HEK293T (cell line): ENCODE data around the gene HNRNPF.

Experiments
- CTCF ChIA-PET: fragments of 350-600 bp; formaldehyde crosslinking; extraction: SDS; loops from one replicate; lab custom pipeline; 2021; ENCODE audit warnings: antibody characterized with exemption, inconsistent platforms; lab: Yijun Ruan, JAX
- POLR2A ChIA-PET: fragments of 350-600 bp; formaldehyde crosslinking; extraction: SDS; loops from one replicate; lab custom pipeline; 2020; ENCODE audit warnings: antibody characterized with exemption, inconsistent platforms; lab: Yijun Ruan, JAX
- DNase-seq: peaks from one replicate; pipeline ENCODE4 v3.0.0; 2012; ENCODE audit warnings: mixed read lengths; ENCODE audit errors: extremely low spot score
- ARNT ChIP-seq: fragments of 450-650 bp; IDR thresholded peaks from 2 replicates; pipeline ENCODE4 v1.6.1; 2017; ENCODE audit warnings: mild to moderate bottlenecking
- BHLHE40 ChIP-seq: fragments of 450-650 bp; IDR thresholded peaks from 2 replicates; pipeline ENCODE4 v1.6.1; 2016; ENCODE audit warnings: mild to moderate bottlenecking, moderate library complexity, borderline replicate concordance
- CTBP1 ChIP-seq: fragments of 450-650 bp; IDR thresholded peaks from 2 replicates; pipeline ENCODE4 v1.6.1; 2016; ENCODE audit warnings: borderline replicate concordance
- ELF4 ChIP-seq: fragments of 450-650 bp; IDR thresholded peaks from 2 replicates; pipeline ENCODE4 v1.6.1; 2017; ENCODE audit warnings: antibody characterized with exemption
- FOXA1 ChIP-seq: fragments of 450-650 bp; IDR thresholded peaks from 2 replicates; pipeline ENCODE4 v1.6.1; 2016; ENCODE audit warnings: mild to moderate bottlenecking
- FOXK2 ChIP-seq: fragments of 450-650 bp; IDR thresholded peaks from 2 replicates; pipeline ENCODE4 v1.6.1; 2016; ENCODE audit warnings: mild to moderate bottlenecking
- FOXM1 ChIP-seq: fragments of 450-650 bp; IDR thresholded peaks from 2 replicates; pipeline ENCODE4 v1.6.1; 2017; ENCODE audit warnings: mild to moderate bottlenecking, borderline replicate concordance
- HDGF ChIP-seq: fragments of 450-650 bp; IDR thresholded peaks from 2 replicates; pipeline ENCODE4 v1.6.1; 2017; ENCODE audit warnings: antibody characterized with exemption, borderline replicate concordance
- L3MBTL2 ChIP-seq: fragments of 450-650 bp; conservative IDR thresholded peaks from 2 replicates; pipeline ENCODE4 v1.6.1; 2016; ENCODE audit warnings: mild to moderate bottlenecking
- LEF1 ChIP-seq: fragments of 450-650 bp; IDR thresholded peaks from 2 replicates; pipeline ENCODE4 v1.6.1; 2017; ENCODE audit warnings: mild to moderate bottlenecking, borderline replicate concordance
- NFRKB ChIP-seq: fragments of 450-650 bp; IDR thresholded peaks from 2 replicates; pipeline ENCODE4 v1.6.1; 2016; ENCODE audit warnings: mild to moderate bottlenecking, moderate library complexity
- SP1 ChIP-seq: fragments of 450-650 bp; IDR thresholded peaks from 2 replicates; pipeline ENCODE4 v1.6.1; 2017
- SUZ12 ChIP-seq: fragments of 450-650 bp; IDR thresholded peaks from 2 replicates; pipeline ENCODE4 v1.6.1; 2016; ENCODE audit warnings: mild to moderate bottlenecking
- TARDBP ChIP-seq: fragments of 450-650 bp; IDR thresholded peaks from 2 replicates; pipeline ENCODE4 v1.6.1; 2016
- ZNF384 ChIP-seq: fragments of 450-650 bp; IDR thresholded peaks from 2 replicates; pipeline ENCODE4 v1.6.1; 2016
- TF ChIP-seq, protein P1 (sequence below): fragments of 450-650 bp; IDR thresholded peaks from 2 replicates; pipeline ENCODE4 v1.6.1; 2016

HNRNPF gene

DNA sequence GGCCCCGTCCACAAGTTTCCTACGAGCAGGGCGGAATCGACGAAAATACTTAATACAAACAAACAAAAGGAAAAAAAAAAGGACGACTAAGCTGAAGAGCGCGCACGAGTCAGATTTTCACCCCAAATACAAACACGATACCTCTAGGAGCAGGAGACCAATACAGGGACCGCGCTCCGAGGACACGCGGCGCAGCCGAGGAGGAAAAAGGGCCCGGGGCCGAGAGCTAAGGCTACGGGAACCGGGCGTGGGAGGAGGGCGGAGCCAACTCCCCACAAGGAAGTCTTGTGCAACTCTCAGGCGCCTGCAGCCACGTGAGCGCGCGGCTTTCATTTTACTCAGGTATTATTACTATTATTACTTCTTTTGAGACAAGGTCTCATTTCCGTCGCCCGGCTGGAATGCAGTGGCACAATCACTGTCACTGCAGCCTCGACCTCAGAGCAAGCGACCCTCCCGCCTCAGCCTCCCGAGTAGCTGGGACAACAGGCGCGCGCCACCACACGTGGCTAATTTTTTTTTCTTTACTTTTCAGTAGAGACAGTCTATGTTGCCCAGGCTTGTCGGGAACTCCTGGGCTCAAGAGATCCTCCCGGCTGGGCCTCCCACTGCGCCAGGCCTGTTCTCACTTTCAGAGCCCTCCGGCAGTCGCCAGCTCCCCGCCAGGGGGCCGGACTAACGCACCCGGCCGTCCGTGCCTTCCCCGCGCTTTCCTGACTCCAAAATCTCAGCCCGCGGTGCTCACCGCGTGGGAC is 1.2 kb downstream of the HNRNPF start:
- ChIA-PET CTCF (interaction anchor here (0.6 kb wide), 1 partner anchor 12 kb away, joined by 7 read pairs; no protein-coding TSS in a partner anchor), POLR2A (interaction anchor here (0.7 to 5.1 kb wide), 7 partner anchors 10 to 29 kb away, joined by 3 to 37 read pairs (median 4); partner anchors contain the start of gene ZNF487)
- DNase-seq = peak; percentile 70
- TF ChIP-seq ELF4 = 0 out of 2 replicates have a peak, but pooled peaks have one; percentile 32
- no peak for TF ChIP-seq NFRKB
- no peak for TF ChIP-seq ARNT
- peak; percentile 76 for TF ChIP-seq L3MBTL2

DNA sequence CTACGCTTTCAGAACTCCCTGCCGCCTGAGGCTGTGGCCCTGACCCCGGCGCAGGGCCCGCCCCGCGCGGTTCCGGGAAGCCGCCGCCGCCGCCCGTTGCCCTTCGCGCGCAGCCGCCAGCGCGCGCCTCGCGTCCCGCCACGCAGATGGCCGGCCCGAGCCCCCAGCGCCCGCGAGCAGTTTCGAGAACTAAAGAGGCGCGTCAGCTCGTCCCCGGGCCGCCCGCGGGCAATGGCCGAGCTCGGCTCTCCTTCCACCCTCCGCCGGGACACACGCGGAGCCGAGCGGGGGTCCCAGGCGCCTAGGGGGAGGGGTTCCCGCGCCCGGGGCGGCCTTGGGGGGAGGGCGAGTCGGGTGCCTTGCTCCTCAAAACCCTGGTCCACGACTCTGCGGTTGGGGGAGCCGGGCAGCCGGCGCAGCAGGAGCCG is 1.8 kb downstream of the HNRNPF start:
- ChIA-PET POLR2A (interaction anchor here (0.7 to 5.1 kb wide), 6 partner anchors 9 to 29 kb away, joined by 3 to 37 read pairs (median 5); partner anchors contain the start of gene ZNF487), CTCF (no interaction called here)
- peak; percentile 28 for DNase-seq
- TF ChIP-seq NFRKB (no peak), FOXA1 (no peak), ZNF384 (no peak), SUZ12 (no peak), ELF4 (no peak), FOXK2 (no peak), CTBP1 (no peak), HDGF (no peak), BHLHE40 (no peak), FOXM1 (no peak), LEF1 (no peak), TARDBP (no peak), ARNT (no peak), L3MBTL2 (no peak), SP1 (no peak)
- TF ChIP-seq, protein P1, sequence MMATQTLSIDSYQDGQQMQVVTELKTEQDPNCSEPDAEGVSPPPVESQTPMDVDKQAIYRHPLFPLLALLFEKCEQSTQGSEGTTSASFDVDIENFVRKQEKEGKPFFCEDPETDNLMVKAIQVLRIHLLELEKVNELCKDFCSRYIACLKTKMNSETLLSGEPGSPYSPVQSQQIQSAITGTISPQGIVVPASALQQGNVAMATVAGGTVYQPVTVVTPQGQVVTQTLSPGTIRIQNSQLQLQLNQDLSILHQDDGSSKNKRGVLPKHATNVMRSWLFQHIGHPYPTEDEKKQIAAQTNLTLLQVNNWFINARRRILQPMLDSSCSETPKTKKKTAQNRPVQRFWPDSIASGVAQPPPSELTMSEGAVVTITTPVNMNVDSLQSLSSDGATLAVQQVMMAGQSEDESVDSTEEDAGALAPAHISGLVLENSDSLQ = no peak

DNA sequence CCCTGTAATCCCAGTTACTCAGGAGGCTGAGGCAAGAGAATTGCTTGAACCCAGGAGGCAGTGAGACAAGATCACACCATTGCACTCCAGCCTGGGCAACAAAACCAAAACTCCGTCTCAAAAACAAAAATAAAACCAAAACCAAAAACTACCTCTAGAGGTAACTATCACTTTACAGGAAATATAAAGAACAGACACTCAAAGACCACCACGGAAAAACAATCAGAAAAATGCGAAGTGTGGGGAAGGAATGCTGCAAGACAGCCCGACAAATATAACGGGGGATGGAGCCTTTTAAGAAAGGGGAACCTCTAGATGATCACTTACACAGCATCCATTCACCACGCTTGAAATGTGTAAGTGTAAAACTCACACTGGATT is 4.3 kb downstream of the HNRNPF start:
- DNase-seq = no peak
- ChIA-PET CTCF (no interaction called here), POLR2A (no interaction called here)
- TF ChIP-seq ARNT = no peak
- TF ChIP-seq NFRKB = no peak
- TF ChIP-seq FOXK2 = no peak
- no peak for TF ChIP-seq FOXM1
- no peak for TF ChIP-seq CTBP1
- TF ChIP-seq, protein P1 = no peak
- TF ChIP-seq TARDBP = no peak
- no peak for TF ChIP-seq BHLHE40
- no peak for TF ChIP-seq SP1
- no peak for TF ChIP-seq ELF4
- TF ChIP-seq HDGF = no peak
- no peak for TF ChIP-seq FOXA1

DNA sequence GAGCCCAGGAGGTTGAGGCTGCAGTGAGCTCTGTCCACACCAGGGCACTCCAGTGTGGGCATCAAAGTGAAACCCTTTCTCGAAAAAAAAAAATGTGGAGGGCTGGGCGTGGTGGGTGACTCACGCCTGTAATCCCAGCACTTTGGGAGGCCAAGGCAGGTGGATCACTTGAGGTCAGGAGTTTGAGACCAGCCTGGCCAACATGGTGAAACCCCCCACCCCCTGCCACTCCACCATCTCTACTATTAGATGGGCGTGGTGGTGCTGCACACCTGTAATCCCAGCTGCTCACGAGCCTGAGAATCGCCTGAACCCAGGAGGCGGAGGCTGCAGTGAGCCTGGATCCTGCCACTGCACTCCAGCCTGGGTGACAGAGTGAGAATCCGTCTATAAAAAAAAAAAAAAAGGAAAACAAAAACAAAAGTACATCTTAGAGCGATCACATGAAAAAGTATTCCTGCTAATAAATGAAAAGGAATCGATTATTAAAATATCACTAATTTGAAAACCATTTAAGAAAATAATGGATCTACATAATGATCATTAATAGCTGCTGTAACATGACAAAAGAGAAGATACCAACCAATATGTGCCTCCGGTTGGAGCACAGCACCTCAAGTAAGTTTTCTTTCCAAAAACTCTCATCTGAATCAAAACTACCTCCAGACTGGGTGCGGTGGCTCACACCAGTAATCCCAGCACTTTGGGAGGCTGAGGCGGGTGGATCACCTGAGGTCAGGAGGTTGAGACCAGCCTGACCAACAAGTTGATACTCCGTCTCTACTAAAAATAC is 4.9 kb downstream of the HNRNPF start:
- no peak for TF ChIP-seq SUZ12
- TF ChIP-seq, protein P1 = no peak
- no peak for TF ChIP-seq TARDBP
- no peak for TF ChIP-seq HDGF
- TF ChIP-seq FOXK2 = no peak
- no peak for TF ChIP-seq ARNT
- TF ChIP-seq NFRKB = no peak
- TF ChIP-seq ZNF384 = no peak
- no peak for TF ChIP-seq CTBP1
- TF ChIP-seq L3MBTL2 = no peak
- CTCF ChIA-PET = no interaction called here
- POLR2A ChIA-PET = interaction anchor here (0.6 to 1.3 kb wide), 3 partner anchors 9 to 28 kb away, joined by 3 to 6 read pairs (median 3); no protein-coding TSS in a partner anchor
- DNase-seq = no peak

DNA sequence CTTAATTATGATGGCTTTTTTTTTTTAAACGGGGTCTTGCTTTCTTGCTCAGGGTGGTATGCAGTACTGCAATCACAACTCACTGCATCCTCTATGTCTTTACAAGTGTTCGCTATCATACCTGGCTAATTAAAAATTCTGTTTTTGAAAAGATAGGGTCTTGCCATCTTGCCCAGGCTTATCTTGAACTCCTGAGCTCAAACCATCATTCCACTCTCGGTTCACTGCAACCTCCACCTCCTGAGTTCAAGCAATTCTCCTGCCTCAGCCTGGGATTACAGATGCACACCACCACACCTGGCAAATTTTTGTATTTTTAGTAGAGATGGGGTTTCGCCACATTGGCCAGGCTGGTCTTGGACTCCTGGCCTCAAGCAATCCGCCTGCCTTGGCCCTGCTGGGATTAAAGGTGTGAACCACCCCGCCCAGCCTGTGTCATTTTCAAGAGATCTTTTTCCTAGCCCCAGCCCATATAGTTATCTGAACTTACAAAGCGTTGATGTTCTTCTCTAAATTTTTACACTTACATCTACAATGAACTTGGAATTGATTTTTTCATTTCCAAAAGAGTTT is 6.0 kb downstream of the HNRNPF start:
- TF ChIP-seq LEF1 (no peak), L3MBTL2 (no peak; the same call in 1 of the 2 replicates), ELF4 (no peak)
- ChIA-PET POLR2A (interaction anchor here (1.3 kb wide), 1 partner anchor 18 kb away, joined by 6 read pairs; no protein-coding TSS in a partner anchor), CTCF (no interaction called here)
- no peak for DNase-seq

DNA sequence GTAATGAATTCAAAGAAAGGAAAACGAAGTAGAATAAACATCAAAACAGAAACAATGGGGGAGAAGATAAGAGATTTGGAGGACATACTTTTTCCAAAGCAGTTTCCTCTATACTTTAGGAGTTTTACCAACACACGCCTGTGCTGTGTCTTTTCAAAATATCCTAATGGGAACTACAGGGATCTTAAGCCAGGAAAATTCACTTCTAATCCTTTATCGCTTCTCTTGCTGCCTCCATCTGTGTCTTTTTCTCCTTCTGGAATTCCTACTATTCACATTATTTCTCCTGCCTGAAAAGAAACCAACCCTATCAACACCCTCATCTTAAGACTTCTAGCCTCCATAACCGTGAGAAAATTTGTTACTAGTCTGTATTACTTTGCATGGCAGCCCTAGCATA is 6.8 kb downstream of the HNRNPF start:
- no peak for DNase-seq
- ChIA-PET POLR2A (no interaction called here), CTCF (interaction anchor here (1.3 kb wide), 1 partner anchor 200 kb away, joined by 3 read pairs; no protein-coding TSS in a partner anchor)
- TF ChIP-seq SUZ12 (no peak), L3MBTL2 (no peak), CTBP1 (no peak), SP1 (no peak), FOXA1 (no peak)
